HEK293 (cell line): ENCODE data around the gene CCDC57.

Experiments
- BCL11A ChIP-seq: fragments of 450-650 bp; formaldehyde crosslinking; IDR thresholded peaks from 2 replicates; pipeline ENCODE4 v1.5.1; 2016; ENCODE audit warnings: low read depth, missing biosample characterization, missing genetic modification characterization
- CTCF ChIP-seq: fragments of 450-650 bp; formaldehyde crosslinking; IDR thresholded peaks from 2 replicates; pipeline ENCODE4 v1.5.1; 2016; ENCODE audit warnings: missing biosample characterization, missing genetic modification characterization
- KLF16 ChIP-seq: fragments of 450-650 bp; formaldehyde crosslinking; IDR thresholded peaks from 2 replicates; pipeline ENCODE4 v1.5.1; 2017; ENCODE audit warnings: missing biosample characterization, missing genetic modification characterization
- ZBTB11 ChIP-seq: fragments of 450-650 bp; formaldehyde crosslinking; conservative IDR thresholded peaks from 2 replicates; pipeline ENCODE4 v1.5.1; 2016; ENCODE audit warnings: low read depth, missing biosample characterization, missing genetic modification characterization
- ZBTB21 ChIP-seq: fragments of 450-650 bp; formaldehyde crosslinking; IDR thresholded peaks from 2 replicates; pipeline ENCODE4 v1.5.1; 2017; ENCODE audit warnings: missing biosample characterization, missing genetic modification characterization
- ZNF10 ChIP-seq: fragments of 450-650 bp; formaldehyde crosslinking; IDR thresholded peaks from 2 replicates; pipeline ENCODE4 v1.5.1; 2017; ENCODE audit warnings: missing biosample characterization, missing genetic modification characterization
- ZNF391 ChIP-seq: fragments of 450-650 bp; formaldehyde crosslinking; IDR thresholded peaks from 2 replicates; pipeline ENCODE4 v1.5.1; 2016; ENCODE audit warnings: low read depth, missing biosample characterization, missing genetic modification characterization, borderline replicate concordance
- ZNF530 ChIP-seq: fragments of 450-650 bp; formaldehyde crosslinking; IDR thresholded peaks from 2 replicates; pipeline ENCODE4 v1.5.1; 2016; ENCODE audit warnings: low read depth, missing biosample characterization, missing genetic modification characterization

GRCh38 chr17:82112181-82112913 lies 100.3 kb downstream of the CCDC57 start:
- TF ChIP-seq ZBTB21 (tag by site-specific recombination), result no peak
- TF ChIP-seq ZBTB11, result no peak
- TF ChIP-seq CTCF, result no peak
- TF ChIP-seq KLF16, result no peak
- no peak for TF ChIP-seq ZNF530 (tag by site-specific recombination)
- no peak for TF ChIP-seq ZNF10 (tag by site-specific recombination)
- TF ChIP-seq ZNF391 (tag by site-specific recombination), result no peak
- no peak for TF ChIP-seq BCL11A
